ENCODE measurements around the gene SLC27A3.
A peak's percentile ranks its signal among the peaks of the same experiment; 100 is the strongest.
"Not testable (repeated sequence)": the region's sequence is repeated elsewhere in the genome, so short reads cannot be mapped to it uniquely, and the experiment has no call there.

SLC27A3 gene

DNA sequence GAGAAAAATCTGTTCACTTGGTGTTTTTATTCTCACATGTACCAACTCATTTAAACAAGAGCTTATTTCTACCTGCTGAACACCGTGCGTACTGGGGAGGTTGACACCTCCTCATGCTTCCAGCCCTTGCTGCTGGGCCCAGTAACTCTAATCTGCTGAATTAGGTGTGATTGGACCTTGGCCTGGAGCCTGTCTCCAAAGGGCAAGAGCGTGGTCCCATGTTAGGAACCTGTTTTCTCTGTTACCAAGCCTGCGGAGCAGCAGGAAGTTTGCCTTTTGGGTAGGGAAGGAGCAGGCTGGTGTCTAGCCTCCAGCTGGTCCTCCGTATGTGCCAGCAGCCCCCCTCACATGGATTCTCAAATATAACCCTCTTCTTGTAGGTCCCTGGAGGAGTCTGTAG is 10.9 kb upstream of the SLC27A3 start:
- no peak for DNase-seq

DNA sequence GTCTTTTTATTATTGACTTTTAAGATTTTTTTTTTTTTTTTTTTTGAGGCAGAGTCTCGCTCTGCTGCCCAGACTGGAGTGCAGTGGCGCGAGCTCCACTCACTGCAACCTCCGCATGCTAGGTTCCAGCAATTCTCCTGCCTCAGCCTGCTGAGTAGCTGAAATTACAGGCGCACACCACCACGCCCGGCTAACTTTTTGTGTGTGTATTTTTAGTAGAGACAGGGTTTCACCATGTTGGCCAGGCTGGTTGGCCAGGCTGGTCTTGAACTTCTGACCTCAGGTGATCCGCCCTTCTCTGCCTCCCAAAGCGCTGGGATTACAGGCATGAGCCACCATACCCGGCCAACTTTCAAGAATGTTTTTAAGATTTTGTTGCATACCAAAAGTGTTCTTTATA is 8.5 kb upstream of the SLC27A3 start:
- DNase-seq = not testable (repeated sequence)

DNA sequence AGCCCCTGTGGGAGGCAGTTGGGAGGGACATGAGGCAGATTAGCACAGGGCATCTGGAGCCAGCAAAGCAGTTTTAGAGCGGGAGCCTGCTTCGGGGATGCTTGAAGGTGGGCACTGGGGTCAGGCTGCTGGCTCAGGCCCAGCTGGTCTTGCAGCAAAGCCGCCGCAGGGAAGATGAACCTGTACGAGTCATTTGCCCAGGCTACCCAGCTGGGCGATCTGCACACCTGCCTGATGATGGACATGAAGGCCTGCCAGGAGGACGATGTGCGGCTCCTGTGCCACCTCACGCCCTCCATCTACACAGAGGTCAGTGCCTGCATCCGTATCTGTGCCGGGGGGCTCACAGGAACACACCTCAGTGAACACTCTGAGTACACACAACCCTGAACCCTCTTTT is 7.7 kb upstream of the SLC27A3 start:
- no peak for DNase-seq

DNA sequence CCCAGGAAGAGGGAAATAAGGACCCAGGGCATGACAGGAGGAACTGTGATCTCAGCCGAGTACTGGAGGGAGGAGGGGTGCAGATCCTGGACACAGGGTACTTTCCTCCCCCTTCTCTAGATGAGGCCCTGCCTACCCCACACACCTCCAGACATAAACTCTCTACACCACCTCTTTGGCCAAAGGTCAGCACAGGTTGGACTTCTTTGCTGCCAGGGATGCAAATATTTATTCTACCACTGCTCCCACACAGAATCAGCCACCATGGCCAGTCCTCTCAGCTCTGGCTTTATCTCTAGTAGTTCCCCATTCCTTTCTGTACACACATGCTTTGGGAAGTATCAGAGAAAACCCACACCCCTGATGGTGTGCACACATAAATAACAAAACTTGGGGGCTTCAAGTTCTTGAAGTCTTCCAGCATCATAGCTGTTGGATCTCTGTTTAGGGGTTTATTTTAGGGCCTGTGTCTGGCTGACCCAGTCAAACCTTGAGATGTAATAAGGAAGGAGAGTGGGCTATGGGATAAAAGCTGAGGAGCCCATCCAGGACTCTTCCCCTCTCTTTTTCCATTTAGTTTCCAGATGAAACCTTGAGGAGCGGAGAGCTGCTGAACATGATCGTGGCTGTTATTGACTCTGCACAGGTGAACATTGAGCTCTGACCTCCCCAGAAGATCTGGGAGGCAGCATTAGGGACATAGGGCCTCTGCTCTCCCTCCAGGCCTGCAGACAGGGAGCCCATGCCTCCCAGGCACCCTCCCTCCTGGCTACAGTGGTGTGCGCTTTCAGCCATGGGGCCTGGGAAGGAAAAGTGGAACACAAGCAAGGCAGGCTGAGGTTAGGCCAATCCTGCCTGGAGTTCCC is 6.7 kb upstream of the SLC27A3 start:
- DNase-seq = no peak

DNA sequence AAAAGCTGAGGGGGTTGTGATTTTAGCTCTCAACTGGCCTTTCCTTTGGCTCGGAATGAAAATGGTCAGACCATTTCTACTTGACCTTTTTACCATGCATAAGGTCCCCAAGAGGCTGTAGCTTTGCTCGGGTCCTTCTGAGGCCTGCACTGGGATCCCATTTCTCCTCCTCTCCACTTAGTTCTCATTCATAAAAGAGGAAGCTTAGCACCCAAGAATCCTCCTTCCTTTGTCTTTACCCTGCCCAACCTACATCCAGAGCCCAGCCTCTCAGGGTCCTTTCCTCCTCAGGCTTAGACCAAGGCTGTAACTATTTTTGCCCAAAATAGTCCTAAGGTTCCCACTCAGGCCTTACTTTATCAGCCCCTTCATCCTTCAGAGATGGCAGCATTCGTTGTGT is 6.0 kb upstream of the SLC27A3 start:
- DNase-seq = no peak

DNA sequence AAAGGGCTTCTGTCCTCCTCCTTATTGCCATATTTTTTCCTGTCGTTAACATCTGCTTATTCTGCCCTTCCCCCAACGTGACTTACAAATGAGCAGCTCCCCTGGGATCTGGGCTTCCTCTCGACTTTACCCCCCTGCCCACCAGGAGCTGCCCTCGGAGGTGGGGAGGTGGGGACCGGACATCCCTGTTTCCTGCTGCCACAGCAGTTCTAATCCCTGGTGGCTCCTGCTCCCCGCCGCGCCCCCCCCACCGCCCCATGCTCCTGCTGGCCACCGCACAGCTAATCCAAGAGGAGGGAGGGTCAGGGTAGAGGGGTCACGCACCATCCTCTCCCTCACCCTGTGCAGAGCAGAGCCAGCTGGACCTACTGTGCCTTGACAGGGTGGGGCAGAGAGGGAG is 4.4 kb upstream of the SLC27A3 start:
- DNase-seq = no peak

DNA sequence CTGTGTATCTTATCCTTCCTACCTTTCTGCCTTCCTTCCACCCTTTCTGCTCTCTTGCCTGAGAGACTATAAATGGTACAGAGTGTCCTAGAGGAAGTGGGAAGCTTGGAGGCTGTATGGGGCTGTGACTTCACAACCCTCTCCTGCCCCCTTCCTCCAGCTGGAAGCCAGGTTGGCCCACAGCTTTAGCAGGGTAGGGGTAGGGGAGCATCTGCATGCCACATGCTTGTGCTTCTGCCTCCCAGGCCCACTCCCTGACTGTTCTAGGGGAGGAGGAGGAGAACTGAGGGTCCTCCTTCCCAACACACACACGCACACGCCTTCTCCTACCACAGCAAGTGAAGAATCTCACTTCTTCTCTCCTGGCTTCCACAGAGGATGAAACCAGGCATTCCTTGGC is 3.9 kb upstream of the SLC27A3 start:
- DNase-seq = no peak

DNA sequence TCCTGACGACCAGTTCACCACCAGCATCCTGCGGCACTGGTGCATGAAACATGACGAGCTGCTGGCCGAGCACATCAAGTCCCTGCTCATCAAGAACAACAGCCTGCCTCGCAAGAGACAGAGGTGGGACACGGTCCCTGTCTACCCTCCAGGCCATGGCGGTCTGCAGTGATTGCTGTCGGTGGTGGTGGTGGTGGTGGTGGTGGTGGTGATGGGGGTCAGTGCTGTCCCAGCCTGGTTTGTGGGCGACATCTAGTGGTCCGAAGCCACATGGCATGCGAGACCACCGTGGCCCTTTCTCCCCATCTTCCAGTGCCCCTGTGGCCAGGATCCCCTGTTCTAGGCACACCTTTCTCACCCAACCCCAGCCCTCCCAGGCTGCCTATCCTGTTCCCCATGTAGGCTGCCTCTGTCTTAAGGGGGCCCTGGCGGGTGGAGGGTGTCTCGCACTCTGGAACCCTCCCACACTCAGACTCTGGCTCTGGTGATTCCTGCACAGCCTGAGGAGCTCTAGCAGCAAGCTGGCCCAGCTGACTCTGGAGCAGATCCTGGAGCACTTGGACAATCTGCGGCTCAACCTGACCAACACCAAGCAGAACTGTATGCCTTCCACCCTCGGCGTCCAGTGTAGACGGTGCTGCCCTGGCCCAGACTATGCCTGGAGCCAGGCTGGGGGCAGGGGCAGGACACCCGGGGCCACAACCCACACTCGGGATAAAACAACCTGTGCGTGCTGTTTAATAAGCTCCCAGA is 3.2 kb upstream of the SLC27A3 start:
- DNase-seq = no peak

DNA sequence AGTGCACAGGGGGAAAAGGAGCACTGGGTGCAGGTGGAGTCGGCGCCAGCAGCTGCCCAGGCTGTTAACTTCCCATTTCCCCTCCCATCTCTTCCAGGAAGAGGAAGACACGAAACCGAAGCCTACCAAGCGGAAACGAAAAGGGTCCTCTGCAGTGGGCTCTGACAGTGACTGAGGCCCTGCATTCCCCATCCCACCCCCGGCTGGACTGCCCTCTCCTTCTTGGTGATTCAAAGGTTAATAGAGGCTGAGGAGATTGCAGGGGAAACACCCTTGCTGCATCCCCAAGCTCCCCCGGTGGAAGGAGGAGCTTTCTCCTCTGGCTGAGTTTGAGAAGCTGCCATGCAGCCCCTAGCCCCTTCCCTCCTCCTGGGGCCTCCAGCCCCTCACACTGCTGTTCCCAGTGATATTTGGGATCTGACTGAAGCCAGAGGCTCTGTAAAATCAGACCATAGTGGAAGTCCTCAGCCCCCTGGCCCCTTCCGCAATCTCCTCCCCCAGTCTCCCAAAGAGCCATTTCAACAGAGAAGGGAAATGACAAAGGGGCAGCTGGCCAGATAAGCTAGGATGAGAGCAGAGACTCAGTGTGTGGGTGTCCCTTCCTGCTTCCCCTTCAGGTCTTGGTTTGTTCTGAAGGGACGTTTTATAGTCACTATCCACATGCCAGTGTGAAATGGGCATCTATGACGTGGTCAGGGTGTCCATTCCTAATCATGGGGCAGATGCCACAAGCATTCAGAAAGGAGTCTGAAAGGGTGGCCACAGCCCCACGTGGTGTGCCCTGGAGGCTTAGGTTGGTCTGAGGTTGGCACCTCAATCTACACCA is 1.9 kb upstream of the SLC27A3 start:
- DNase-seq = no peak

DNA sequence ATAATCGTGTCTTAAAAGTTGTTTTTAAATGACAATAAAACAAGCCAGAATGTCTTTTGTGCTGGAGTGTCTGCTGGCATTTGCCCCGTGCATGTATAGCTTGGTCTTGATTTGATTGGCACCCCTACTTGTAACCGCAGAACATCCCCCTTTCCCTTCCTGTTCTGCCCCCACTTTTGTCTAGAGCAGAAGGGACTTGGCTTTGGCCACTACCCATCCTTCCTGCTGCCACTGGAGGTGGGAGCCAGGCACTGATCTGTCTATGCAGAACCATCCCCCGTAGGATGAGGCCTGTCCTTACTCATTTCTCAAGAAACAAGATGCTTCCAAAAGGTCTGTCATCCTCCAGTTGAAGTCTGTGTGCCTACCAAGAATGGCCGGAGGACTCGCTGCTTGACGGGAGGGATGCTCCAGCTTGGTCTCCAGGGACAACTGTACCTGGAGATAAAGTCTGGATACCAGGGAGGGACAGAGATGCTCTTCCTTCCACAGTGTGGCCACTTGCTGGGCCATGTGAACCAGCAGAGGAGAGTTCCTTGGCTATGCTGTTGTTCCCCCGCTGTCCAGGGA is 1.1 kb upstream of the SLC27A3 start:
- no peak for DNase-seq

DNA sequence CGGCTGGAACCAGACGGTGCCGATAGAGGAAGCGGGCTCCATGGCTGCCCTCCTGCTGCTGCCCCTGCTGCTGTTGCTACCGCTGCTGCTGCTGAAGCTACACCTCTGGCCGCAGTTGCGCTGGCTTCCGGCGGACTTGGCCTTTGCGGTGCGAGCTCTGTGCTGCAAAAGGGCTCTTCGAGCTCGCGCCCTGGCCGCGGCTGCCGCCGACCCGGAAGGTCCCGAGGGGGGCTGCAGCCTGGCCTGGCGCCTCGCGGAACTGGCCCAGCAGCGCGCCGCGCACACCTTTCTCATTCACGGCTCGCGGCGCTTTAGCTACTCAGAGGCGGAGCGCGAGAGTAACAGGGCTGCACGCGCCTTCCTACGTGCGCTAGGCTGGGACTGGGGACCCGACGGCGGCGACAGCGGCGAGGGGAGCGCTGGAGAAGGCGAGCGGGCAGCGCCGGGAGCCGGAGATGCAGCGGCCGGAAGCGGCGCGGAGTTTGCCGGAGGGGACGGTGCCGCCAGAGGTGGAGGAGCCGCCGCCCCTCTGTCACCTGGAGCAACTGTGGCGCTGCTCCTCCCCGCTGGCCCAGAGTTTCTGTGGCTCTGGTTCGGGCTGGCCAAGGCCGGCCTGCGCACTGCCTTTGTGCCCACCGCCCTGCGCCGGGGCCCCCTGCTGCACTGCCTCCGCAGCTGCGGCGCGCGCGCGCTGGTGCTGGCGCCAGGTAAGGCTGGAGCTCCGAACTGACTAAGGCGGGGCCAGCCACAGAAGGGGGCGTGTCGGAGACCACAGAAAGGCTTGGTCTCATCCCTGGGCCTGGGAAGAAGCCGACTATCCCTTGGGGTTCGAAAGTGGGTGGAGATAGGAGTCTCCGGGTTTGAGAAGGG is 486 bp downstream of the SLC27A3 start:
- peak; percentile 54 for DNase-seq

DNA sequence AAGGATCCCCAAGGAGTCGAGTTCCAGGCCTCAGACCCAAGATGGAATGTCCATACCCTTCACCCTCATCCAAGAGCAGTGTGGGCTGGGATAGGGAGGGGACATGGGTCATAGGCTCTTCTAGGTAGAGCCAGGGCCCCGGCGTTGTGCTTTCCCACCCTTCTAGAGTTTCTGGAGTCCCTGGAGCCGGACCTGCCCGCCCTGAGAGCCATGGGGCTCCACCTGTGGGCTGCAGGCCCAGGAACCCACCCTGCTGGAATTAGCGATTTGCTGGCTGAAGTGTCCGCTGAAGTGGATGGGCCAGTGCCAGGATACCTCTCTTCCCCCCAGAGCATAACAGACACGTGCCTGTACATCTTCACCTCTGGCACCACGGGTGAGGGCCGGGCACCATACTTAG is 1.1 kb downstream of the SLC27A3 start:
- no peak for DNase-seq

DNA sequence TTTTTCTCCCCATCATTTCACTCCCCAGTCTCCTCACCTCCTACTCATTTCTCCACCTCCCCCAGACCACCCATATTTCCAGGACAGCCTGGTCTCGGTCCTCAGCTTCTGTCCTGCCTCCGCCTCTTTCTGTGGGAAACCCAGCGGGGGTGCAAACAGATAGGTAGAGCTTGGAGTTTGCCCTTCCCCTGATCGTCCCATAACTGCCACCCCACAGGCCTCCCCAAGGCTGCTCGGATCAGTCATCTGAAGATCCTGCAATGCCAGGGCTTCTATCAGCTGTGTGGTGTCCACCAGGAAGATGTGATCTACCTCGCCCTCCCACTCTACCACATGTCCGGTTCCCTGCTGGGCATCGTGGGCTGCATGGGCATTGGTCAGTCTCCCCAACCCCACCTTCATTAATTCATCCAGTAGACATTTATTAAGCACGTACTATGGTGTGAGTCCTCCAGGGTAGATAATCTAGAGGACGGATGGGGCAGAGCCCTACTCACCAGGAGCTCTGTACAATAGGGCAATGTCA is 1.7 kb downstream of the SLC27A3 start:
- no peak for DNase-seq

DNA sequence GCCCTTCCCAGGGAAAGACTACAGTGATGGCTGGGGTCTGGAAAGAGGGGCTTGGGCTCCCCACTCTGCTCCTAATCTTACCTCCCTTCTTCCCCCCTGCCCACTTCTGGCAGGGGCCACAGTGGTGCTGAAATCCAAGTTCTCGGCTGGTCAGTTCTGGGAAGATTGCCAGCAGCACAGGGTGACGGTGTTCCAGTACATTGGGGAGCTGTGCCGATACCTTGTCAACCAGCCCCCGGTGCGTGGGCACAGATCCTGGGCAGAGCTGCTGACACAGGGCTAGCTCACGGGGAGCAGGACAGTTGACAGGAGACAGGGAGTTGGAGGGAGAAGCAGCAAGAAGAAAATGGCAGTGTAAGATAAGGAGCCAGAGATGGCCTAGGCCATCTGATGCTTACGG is 2.4 kb downstream of the SLC27A3 start:
- no peak for DNase-seq

DNA sequence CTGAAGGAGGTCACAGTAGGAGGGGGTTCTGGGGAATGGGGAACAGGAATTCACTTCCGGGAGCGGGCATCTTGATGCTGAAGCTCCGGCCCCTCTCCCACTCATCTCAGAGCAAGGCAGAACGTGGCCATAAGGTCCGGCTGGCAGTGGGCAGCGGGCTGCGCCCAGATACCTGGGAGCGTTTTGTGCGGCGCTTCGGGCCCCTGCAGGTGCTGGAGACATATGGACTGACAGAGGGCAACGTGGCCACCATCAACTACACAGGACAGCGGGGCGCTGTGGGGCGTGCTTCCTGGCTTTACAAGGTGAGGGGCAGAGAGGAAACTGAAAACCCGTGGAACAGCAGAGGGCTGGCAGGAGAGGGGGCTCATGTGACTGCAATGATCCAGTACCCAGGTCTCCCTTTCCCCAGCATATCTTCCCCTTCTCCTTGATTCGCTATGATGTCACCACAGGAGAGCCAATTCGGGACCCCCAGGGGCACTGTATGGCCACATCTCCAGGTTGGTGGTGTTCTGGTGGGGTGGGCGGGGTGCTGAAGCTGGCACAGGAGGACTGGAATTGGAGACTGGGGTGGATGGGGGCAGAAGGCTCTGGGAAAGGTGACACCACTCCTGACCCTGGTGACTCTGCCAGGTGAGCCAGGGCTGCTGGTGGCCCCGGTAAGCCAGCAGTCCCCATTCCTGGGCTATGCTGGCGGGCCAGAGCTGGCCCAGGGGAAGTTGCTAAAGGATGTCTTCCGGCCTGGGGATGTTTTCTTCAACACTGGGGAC is 3.0 kb downstream of the SLC27A3 start:
- DNase-seq = no peak

DNA sequence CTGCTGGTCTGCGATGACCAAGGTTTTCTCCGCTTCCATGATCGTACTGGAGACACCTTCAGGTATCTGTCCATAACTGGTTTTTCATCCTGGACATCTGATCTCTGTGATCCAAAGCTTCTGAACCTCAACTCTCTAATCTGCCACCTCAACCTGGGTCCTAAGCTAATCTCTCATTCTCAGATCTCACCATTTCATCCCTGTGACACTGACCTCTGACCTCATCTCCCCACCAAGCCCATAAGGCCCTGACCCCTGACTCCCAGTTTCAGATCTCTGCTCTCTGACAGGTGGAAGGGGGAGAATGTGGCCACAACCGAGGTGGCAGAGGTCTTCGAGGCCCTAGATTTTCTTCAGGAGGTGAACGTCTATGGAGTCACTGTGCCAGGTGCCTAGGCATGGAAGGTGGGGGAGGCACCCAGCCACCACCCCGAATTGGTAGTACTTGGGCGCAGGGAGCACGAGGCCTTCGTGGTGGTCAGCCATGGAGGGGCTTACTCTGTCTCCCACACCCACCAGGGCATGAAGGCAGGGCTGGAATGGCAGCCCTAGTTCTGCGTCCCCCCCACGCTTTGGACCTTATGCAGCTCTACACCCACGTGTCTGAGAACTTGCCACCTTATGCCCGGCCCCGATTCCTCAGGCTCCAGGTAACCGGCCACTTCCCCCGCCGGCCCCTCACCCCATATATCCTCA is 3.8 kb downstream of the SLC27A3 start:
- DNase-seq = no peak

DNA sequence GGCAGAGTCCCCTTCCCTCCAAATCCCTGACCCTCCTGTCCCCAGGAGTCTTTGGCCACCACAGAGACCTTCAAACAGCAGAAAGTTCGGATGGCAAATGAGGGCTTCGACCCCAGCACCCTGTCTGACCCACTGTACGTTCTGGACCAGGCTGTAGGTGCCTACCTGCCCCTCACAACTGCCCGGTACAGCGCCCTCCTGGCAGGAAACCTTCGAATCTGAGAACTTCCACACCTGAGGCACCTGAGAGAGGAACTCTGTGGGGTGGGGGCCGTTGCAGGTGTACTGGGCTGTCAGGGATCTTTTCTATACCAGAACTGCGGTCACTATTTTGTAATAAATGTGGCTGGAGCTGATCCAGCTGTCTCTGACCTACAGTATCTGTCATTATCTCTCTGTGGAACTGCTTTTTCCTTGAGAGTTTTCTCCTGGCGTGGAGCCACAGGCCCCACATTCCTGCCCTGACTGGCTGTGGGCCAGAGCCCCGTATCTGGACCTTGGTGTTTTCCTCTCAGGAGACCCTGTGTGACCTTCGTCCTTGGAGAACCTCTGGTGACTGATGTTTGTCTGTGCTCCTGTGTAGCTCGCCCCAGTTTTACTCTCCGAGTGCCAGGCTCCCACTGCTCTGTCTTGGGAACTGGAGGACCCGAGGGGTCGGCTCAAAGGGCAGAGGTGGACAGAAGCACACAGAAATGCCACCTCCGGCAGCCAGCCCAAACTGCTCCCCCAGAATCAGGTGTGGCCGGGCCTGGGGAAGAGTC is 4.8 kb downstream of the SLC27A3 start:
- DNase-seq = no peak

DNA sequence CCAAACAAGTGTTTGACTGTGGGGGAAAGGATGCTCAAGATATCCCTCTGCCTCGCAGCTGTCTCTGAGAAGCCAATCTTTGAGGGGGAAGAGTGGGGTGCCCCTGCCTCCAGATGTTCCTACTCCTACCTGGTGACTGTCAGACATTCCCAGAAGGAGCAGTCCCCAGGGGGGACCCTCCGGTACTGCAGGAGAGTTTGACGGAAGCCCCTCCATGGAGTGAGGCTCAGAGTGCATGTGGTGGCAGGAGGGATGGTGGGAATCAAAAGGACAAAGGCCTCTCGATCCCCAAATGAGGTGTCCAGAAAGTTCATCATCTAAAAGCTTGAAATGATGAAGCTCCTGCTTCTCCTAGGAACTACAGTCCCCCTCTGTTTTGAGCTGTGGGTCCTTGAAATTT is 5.3 kb downstream of the SLC27A3 start:
- DNase-seq = no peak

DNA sequence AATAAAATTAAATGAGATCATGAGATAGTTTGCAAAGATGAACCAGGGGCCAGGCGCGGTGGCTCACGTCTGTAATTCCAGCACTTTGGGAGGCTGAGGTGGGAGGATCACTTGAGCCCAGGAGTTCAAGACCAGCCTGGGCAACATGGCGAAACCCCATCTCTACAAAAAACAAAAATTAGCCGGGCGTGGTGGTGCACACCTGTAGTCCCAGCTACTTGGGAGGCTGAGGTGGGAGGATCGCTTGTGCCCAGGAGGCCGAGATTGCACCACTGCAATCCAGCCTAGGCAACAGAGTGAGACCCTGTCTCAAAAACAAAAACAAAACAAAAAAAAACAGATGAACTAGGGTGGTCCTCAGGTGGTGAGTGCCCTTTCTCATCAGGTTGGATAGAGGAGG is 7.4 kb downstream of the SLC27A3 start:
- not testable (repeated sequence) for DNase-seq

Data from NCI-H1436 treated with DMSO at 0.1 percent for 48 hours (cell line).